GM13977 (cell line): Measurements from ENCODE around the gene COL26A1.

Source experiments
- DNase-seq: peaks from one replicate; pipeline ENCODE4 v3.0.0; 2012; ENCODE audit warnings: low spot score
- in situ Hi-C: fragments of 300-500 bp; cut with MboI; formaldehyde crosslinking; loops from one replicate; pipeline ENCODE4 v1.12.0; 2022; ENCODE audit warnings: low sequenced_read_pairs, low pct_unique_long_range_greater_than_20kb, mixed read lengths, inconsistent platforms; ENCODE audit not compliant: unreplicated experiment
- TF ChIP-seq, protein P1 (sequence below): IDR thresholded peaks from 2 replicates; pipeline ENCODE4 v1.5.1; 2012; ENCODE audit warnings: mild to moderate bottlenecking, control low read depth; ENCODE audit not compliant: insufficient read depth; ENCODE audit errors: extremely low read depth, missing control alignments

The COL26A1 gene

GRCh38 chr7:101393865-101394264 is 31.2 kb downstream of the COL26A1 start:
- in situ Hi-C loops = no loop called here
- TF ChIP-seq, protein P1, sequence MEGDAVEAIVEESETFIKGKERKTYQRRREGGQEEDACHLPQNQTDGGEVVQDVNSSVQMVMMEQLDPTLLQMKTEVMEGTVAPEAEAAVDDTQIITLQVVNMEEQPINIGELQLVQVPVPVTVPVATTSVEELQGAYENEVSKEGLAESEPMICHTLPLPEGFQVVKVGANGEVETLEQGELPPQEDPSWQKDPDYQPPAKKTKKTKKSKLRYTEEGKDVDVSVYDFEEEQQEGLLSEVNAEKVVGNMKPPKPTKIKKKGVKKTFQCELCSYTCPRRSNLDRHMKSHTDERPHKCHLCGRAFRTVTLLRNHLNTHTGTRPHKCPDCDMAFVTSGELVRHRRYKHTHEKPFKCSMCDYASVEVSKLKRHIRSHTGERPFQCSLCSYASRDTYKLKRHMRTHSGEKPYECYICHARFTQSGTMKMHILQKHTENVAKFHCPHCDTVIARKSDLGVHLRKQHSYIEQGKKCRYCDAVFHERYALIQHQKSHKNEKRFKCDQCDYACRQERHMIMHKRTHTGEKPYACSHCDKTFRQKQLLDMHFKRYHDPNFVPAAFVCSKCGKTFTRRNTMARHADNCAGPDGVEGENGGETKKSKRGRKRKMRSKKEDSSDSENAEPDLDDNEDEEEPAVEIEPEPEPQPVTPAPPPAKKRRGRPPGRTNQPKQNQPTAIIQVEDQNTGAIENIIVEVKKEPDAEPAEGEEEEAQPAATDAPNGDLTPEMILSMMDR = no peak
- no peak for DNase-seq

DNA sequence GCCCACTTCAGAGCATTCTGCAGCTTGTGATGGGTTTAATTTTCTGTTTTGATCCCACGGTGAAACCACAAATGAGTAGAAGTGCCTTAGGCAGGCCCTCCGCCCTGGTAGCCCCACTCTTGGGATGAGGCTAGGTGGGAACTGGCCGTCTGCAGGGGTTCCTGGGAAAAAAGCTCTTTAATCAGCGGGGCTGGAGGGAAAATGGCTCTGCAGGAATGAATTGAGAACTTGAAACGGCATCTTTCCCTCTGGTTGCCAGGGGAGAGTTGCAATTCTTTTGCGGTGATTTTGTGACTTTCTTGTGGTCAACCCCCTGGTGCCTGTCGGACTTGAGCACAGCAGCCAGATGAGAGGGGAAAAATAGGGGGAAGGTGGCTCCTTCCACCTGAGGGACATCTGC is 32.7 kb downstream of the COL26A1 start:
- TF ChIP-seq, protein P1 = no peak
- in situ Hi-C loops = no loop called here
- DNase-seq = no peak

DNA sequence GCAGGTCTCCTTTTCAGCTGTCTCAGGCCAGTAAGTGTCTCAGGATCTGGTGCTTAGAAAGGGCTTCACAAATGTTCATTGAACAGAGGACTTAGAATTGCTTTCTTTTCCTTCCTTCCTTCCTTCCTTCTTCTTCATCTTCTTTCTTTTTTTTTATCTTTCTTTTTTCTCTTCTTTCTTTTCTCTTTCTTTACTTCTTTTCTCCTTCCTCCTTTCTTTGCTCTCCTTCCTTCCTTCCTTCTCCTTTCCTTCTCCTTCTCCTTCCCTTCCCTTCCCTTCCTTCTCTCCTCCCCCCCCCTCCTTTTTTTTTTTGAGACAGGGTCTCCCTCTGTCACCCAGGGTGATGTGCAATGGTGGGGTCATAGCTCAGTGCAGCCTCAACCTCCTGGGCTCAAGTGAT is 34.6 kb downstream of the COL26A1 start:
- TF ChIP-seq, protein P1 = no peak
- no peak for DNase-seq
- in situ Hi-C loops = no loop called here

GRCh38 chr7:101397770-101398324 is 35.2 kb downstream of the COL26A1 start:
- in situ Hi-C loops = no loop called here
- TF ChIP-seq, protein P1 = no peak
- DNase-seq = no peak

DNA sequence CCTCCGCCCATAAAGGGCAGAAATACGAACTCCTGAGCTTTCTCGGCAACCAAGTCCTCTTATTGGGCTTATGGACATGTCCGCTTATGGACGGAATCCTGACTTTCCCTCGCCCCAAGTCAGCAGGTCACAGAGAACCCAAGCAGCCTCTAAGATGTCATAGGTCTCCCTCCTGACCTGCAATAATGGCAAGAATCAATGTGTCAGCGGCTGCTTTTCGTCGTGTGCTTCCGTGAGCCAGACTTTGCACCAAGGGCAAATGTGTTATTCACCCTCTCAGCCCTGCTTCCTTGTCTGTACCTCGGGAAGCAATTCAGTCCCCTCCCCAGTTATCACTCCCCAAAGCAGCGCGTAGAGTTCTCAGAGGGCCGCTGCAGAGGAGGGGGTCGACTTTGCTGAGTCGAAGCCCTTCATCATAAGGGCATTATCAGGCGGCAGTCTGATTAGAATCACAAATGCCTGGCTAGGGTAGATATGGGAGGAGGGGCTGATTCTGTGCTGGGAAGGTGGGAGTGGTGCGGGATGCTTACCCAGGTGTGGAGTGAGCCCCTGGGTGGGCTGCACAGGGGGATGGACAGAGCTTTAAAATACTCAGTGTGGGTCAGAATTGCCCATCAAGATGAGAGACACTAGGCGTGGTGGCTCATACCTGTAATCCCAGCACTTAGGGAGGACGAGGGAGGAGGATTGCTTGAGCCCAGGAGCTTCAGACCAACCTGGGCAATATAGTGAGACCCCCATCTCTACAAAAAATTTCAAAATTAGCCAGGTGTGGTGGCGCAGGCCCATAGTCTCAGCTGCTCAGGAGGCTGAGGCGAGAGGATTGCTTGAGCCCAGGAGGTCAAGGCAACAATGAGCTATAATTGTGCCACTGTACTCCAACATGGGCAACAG is 36.0 kb downstream of the COL26A1 start:
- in situ Hi-C loops = no loop called here
- DNase-seq = no peak
- TF ChIP-seq, protein P1 = no peak

GRCh38 chr7:101399759-101400158 is 37.1 kb downstream of the COL26A1 start:
- TF ChIP-seq, protein P1 = no peak
- in situ Hi-C loops = no loop called here
- no peak for DNase-seq
